H9 (cell line): Measurements from ENCODE around the gene NOC3L. TPM values are rescaled to one million over a fixed set of nuclear protein-coding genes. Genes with fewer than 3 reads are reported as not detected.

Experiments
- DNase-seq: peaks from one replicate; pipeline ENCODE4 v3.0.0-alpha.2; 2017
- H2AFZ ChIP-seq: one replicate; pipeline ENCODE4 v1.6.1; 2013; ENCODE audit warnings: mild to moderate bottlenecking, low read length, control low read depth, moderate library complexity
- H2AK5ac ChIP-seq: 2 replicates; pipeline ENCODE4 v1.6.1; 2013; ENCODE audit warnings: low read length, control low read depth, mixed read lengths; ENCODE audit not compliant: insufficient read length
- H2BK120ac ChIP-seq: one replicate; pipeline ENCODE4 v1.6.1; 2013; ENCODE audit warnings: low read depth, mild to moderate bottlenecking, low read length, control low read depth, inconsistent platforms; ENCODE audit not compliant: poor library complexity, severe bottlenecking
- H2BK12ac ChIP-seq: 2 replicates; pipeline ENCODE4 v1.6.1; 2013; ENCODE audit warnings: low read length, control low read depth, mixed read lengths, low read depth; ENCODE audit not compliant: insufficient read length
- H2BK15ac ChIP-seq: 2 replicates; pipeline ENCODE4 v1.6.1; 2013; ENCODE audit warnings: low read depth, low read length, control low read depth
- H2BK20ac ChIP-seq: one replicate; pipeline ENCODE4 v1.6.1; 2013; ENCODE audit warnings: low read depth, mild to moderate bottlenecking, low read length, control low read depth, inconsistent platforms; ENCODE audit not compliant: poor library complexity, severe bottlenecking
- H2BK5ac ChIP-seq: 2 replicates; pipeline ENCODE4 v1.6.1; 2013; ENCODE audit warnings: low read length, control low read depth, mixed read lengths; ENCODE audit not compliant: insufficient read length
- H3K14ac ChIP-seq: 2 replicates; pipeline ENCODE4 v1.6.1; 2013; ENCODE audit warnings: low read length, control low read depth; ENCODE audit not compliant: insufficient read depth
- H3K18ac ChIP-seq: 2 replicates; pipeline ENCODE4 v1.6.1; 2013; ENCODE audit warnings: low read depth, mild to moderate bottlenecking, mixed read lengths, low read length, control low read depth; ENCODE audit not compliant: insufficient read length
- H3K23ac ChIP-seq: 2 replicates; pipeline ENCODE4 v1.6.1; 2013; ENCODE audit warnings: low read length, control low read depth, mixed read lengths, low read depth; ENCODE audit not compliant: insufficient read length
- H3K23me2 ChIP-seq: 2 replicates; pipeline ENCODE4 v1.6.1; 2013; ENCODE audit warnings: low read depth, mild to moderate bottlenecking, mixed read lengths, low read length, control low read depth; ENCODE audit not compliant: insufficient read length, poor library complexity, severe bottlenecking
- H3K27ac ChIP-seq: 2 replicates; pipeline ENCODE4 v1.5.1; 2013; ENCODE audit warnings: low read length, control low read depth, mixed read lengths, low read depth; ENCODE audit not compliant: insufficient read length
- H3K27me3 ChIP-seq: 2 replicates; pipeline ENCODE4 v1.6.1; 2013; ENCODE audit warnings: low read length, control low read depth, inconsistent platforms; ENCODE audit not compliant: insufficient read depth
- H3K4ac ChIP-seq: 2 replicates; pipeline ENCODE4 v1.6.1; 2013; ENCODE audit warnings: low read depth, mild to moderate bottlenecking, control low read depth, inconsistent platforms, low read length, moderate library complexity
- H3K4me1 ChIP-seq: 2 replicates; pipeline ENCODE4 v1.6.1; 2013; ENCODE audit warnings: low read length, control low read depth, inconsistent platforms; ENCODE audit not compliant: insufficient read depth
- H3K4me2 ChIP-seq: 2 replicates; pipeline ENCODE4 v1.6.1; 2013; ENCODE audit warnings: low read length, control low read depth, mixed read lengths; ENCODE audit not compliant: insufficient read length, insufficient read depth
- H3K56ac ChIP-seq: 2 replicates; pipeline ENCODE4 v1.6.1; 2013; ENCODE audit warnings: low read depth, mild to moderate bottlenecking, mixed read lengths, low read length, control low read depth; ENCODE audit not compliant: insufficient read length
- H3K79me1 ChIP-seq: 2 replicates; pipeline ENCODE4 v1.6.1; 2013; ENCODE audit warnings: low read depth, mild to moderate bottlenecking, moderate library complexity, low read length, control low read depth, inconsistent platforms; ENCODE audit not compliant: insufficient read depth, poor library complexity, severe bottlenecking
- H3K79me2 ChIP-seq: 2 replicates; pipeline ENCODE4 v1.6.1; 2013; ENCODE audit warnings: low read length, control low read depth, inconsistent platforms; ENCODE audit not compliant: insufficient read depth
- H3K9ac ChIP-seq: 2 replicates; pipeline ENCODE4 v1.6.1; 2013; ENCODE audit warnings: low read length, control low read depth, mixed read lengths; ENCODE audit not compliant: insufficient read length; ENCODE audit errors: extremely low read depth
- H3K9me3 ChIP-seq: one replicate; pipeline ENCODE4 v1.6.1; 2013; ENCODE audit warnings: low read depth, low read length, inconsistent platforms; ENCODE audit not compliant: control insufficient read depth
- H3T11ph ChIP-seq: one replicate; pipeline ENCODE4 v1.6.1; 2013; ENCODE audit warnings: mild to moderate bottlenecking, low read length, control low read depth, inconsistent platforms
- H4K20me1 ChIP-seq: one replicate; pipeline ENCODE4 v1.6.1; 2013; ENCODE audit not compliant: control insufficient read depth, insufficient read length, insufficient read depth
- H4K5ac ChIP-seq: 2 replicates; pipeline ENCODE4 v1.6.1; 2013; ENCODE audit warnings: low read depth, mild to moderate bottlenecking, mixed read lengths, low read length, control low read depth; ENCODE audit not compliant: insufficient read length
- H4K8ac ChIP-seq: replicated peaks from 2 replicates; pipeline ENCODE4 v1.6.1; 2013; ENCODE audit warnings: low read length, control low read depth, mixed read lengths, low read depth; ENCODE audit not compliant: insufficient read length
- H4K91ac ChIP-seq: 2 replicates; pipeline ENCODE4 v1.6.1; 2013; ENCODE audit warnings: low read depth, mild to moderate bottlenecking, moderate library complexity, mixed read lengths, low read length, control low read depth; ENCODE audit not compliant: insufficient read length
- H3K27ac Mint-ChIP-seq, 3 experiments: 2 replicates in 2 of 3; 3 replicates in 1 of 3; pipeline ENCODE4 v1.8.0; 2020 to 2021; ENCODE audit warnings: mixed read lengths in 3 of 3, mild to moderate bottlenecking in 1 of 3, moderate library complexity in 1 of 3
- H3K27me3 Mint-ChIP-seq: 2 replicates; pipeline ENCODE4 v1.8.0; 2021; ENCODE audit warnings: low read depth, mild to moderate bottlenecking, moderate library complexity, mixed read lengths
- H3K36me3 Mint-ChIP-seq, 3 experiments: 2 replicates in 2 of 3; 3 replicates in 1 of 3; pipeline ENCODE4 v1.8.0; 2020 to 2021; ENCODE audit warnings: low read depth in 3 of 3, mixed read lengths in 3 of 3; ENCODE audit not compliant: insufficient read depth in 1 of 3
- H3K4me1 Mint-ChIP-seq, 2 experiments: 2 replicates each; pipeline ENCODE4 v1.8.0; 2020; ENCODE audit warnings: mixed read lengths in 2 of 2
- H3K4me3 Mint-ChIP-seq, 2 experiments: 2 replicates in 1 of 2; 3 replicates in 1 of 2; pipeline ENCODE4 v1.8.0; 2020 to 2021; ENCODE audit warnings: mild to moderate bottlenecking in 2 of 2, mixed read lengths in 2 of 2, moderate library complexity in 1 of 2
- H3K9me3 Mint-ChIP-seq, 2 experiments: 2 replicates in 1 of 2; 3 replicates in 1 of 2; pipeline ENCODE4 v1.8.0; 2020; ENCODE audit warnings: mild to moderate bottlenecking in 2 of 2, mixed read lengths in 2 of 2, moderate library complexity in 1 of 2
- WGBS: extraction: QIAGEN DNeasy Blood & Tissue Kit; methylation state at CpG from one replicate; pipeline ENCODE4 v1.1.7; 2013; ENCODE audit warnings: missing lambda C conversion rate, low lambda C conversion rate, mixed read lengths; ENCODE audit not compliant: insufficient read length; ENCODE audit errors: extremely low coverage; 5-methylcytosine and 5-hydroxymethylcytosine counted together
- long read RNA-seq: library from polyadenylated mRNA; unstranded; transcript quantifications from one replicate; pipeline ENCODE4 v2.0.0, GENCODE V29; 2020
- total RNA-seq: library from RNA; stranded (reverse); gene quantifications from 2 replicates; pipeline ENCODE4 v1.2.1, GENCODE V29; 2021
- TF ChIP-seq, protein P1 (sequence below): fragments of 200-600 bp; sonication (generic); conservative IDR thresholded peaks from 3 replicates; pipeline ENCODE4 v1.8.0; 2021; ENCODE audit warnings: antibody characterized with exemption, mild to moderate bottlenecking

NOC3L gene, protein sequence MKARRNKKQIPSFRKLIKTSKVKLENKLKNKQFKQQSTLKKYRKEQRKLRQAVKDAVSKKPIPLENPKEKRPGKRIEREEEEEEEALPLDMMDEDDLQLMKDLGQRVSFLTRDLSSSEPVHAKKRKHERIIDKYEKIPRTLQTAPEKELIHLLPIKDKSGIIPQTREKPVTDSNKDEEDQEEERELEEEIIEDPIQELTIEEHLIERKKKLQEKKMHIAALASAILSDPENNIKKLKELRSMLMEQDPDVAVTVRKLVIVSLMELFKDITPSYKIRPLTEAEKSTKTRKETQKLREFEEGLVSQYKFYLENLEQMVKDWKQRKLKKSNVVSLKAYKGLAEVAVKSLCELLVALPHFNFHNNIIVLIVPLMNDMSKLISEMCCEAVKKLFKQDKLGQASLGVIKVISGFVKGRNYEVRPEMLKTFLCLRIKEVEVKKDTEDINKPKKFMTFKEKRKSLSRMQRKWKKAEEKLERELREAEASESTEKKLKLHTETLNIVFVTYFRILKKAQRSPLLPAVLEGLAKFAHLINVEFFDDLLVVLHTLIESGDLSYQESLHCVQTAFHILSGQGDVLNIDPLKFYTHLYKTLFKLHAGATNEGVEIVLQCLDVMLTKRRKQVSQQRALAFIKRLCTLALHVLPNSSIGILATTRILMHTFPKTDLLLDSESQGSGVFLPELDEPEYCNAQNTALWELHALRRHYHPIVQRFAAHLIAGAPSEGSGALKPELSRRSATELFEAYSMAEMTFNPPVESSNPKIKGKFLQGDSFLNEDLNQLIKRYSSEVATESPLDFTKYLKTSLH
- total RNA-seq, result 34.8 and 35.8 TPM in 2 replicates
- long read RNA-seq, transcript NOC3L-201 (21 exons, 3,455 nt), result major isoform, 17 of 81 reads
- long read RNA-seq, partial matches to known transcripts, result 50 of 81 reads
- long read RNA-seq, other reads (novel, unspliced or antisense), result 14 of 81 reads

DNA sequence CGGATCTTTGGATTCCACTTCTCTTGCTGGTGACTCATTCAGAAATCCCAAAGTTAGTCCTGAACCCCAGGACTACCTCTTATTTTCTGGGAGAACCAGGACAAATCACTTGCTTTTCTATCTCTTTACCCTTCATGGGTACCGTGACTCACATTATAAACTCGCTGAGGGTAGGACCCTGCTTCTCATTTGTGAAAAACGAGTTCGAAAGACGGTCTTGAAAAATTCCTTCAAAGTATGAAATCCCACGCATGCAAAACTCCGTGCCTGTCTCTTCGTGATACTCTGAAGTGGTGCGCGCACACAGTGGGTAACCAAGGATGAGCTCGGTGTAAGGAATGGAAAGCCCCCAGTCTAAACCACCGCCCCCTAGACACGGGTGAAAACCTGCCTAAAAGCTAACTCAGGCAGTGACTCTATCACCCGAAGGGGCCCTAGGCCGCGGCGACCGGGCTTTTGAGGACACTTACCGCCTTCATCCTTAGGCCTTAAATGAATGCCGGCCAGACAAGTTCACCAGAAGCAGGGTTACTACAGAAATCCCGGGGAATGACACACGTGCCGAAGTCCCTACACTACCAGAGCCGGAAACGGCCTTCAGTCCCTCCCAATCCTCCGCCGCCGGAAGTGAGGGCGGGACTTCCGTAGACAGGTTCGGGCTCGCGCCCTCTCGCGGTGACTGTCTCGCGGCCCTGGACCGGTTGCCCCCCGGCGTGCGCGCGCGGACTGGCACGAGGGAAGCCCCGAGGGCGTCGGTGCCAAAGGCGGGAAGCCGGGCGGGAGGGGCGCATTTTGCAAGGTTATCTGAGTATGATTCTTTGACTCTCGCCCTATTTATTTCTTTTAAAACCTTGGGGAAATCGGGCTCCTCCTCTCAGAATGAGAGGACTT is at the start of gene NOC3L:
Gene NOC3L (minus strand): TSS at position 580 of the 891 bp plus-strand sequence. CDS start 101 bp downstream, at position 479.
- no peak within 1 kb of the TSS for H3T11ph ChIP-seq
- 0 out of 2 replicates have a peak within 1 kb of the TSS, but pooled peaks have one; percentile 32 for H3K14ac ChIP-seq
- H3K27ac ChIP-seq, result no peak within 1 kb of the TSS
- peak within 1 kb of the TSS; percentile 93 for H3K4me2 ChIP-seq
- peaks cover 5% of the 10 kb centered on the region for H3K23me2 ChIP-seq
- no peak within 1 kb of the TSS for H3K56ac ChIP-seq
- H2BK20ac ChIP-seq, result no peak within 1 kb of the TSS
- H2BK12ac ChIP-seq, result no peak within 1 kb of the TSS
- no peak within 1 kb of the TSS for H2BK15ac ChIP-seq
- H3K27me3 ChIP-seq, result no peaks in the 10 kb centered on the region; the same call in 1 of the 2 replicates
- no peaks in the 10 kb centered on the region; the same call in 1 of the 2 replicates for H3K4me1 ChIP-seq
- no peaks in the 10 kb centered on the region for H3K79me1 ChIP-seq
- no peaks in the 10 kb centered on the region for H4K20me1 ChIP-seq
- Mint-ChIP-seq H3K36me3 (peaks cover 17 to 33% (median 30%) of the 10 kb centered on the region in 3 experiments; a peak in 6 of 7 replicates), H3K9me3 (peaks cover 0 to 4% of the 10 kb centered on the region in 2 experiments; a peak in 2 of 5 replicates), H3K27me3 (peaks cover 32% of the 10 kb centered on the region), H3K4me3 (peak within 1 kb of the TSS; percentile 93 to 95), H3K27ac (peak within 1 kb of the TSS; percentile 67 to 94 (median 93); a peak in 5 of 7 replicates), H3K4me1 (peaks cover 7 to 11% of the 10 kb centered on the region in 2 experiments; a peak in 2 of 4 replicates)
- no peak within 1 kb of the TSS for H2BK5ac ChIP-seq
- H3K79me2 ChIP-seq, result peaks cover 12% of the 10 kb centered on the region; the same call in 1 of the 2 replicates
- peak within 1 kb of the TSS; percentile 85 for H3K9ac ChIP-seq
- no peak within 1 kb of the TSS for H3K18ac ChIP-seq
- H3K23ac ChIP-seq, result no peak within 1 kb of the TSS
- peak within 1 kb of the TSS; percentile 34 for H2AFZ ChIP-seq
- no peak within 1 kb of the TSS for H4K91ac ChIP-seq
- H3K4ac ChIP-seq, result no peak within 1 kb of the TSS
- no CpG with 5 or more reads among the region's 55 CpGs for WGBS
- TF ChIP-seq, protein P1, sequence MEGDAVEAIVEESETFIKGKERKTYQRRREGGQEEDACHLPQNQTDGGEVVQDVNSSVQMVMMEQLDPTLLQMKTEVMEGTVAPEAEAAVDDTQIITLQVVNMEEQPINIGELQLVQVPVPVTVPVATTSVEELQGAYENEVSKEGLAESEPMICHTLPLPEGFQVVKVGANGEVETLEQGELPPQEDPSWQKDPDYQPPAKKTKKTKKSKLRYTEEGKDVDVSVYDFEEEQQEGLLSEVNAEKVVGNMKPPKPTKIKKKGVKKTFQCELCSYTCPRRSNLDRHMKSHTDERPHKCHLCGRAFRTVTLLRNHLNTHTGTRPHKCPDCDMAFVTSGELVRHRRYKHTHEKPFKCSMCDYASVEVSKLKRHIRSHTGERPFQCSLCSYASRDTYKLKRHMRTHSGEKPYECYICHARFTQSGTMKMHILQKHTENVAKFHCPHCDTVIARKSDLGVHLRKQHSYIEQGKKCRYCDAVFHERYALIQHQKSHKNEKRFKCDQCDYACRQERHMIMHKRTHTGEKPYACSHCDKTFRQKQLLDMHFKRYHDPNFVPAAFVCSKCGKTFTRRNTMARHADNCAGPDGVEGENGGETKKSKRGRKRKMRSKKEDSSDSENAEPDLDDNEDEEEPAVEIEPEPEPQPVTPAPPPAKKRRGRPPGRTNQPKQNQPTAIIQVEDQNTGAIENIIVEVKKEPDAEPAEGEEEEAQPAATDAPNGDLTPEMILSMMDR, result peak; percentile 82
- H4K5ac ChIP-seq, result no peak within 1 kb of the TSS
- no peaks in the 10 kb centered on the region for H3K9me3 ChIP-seq
- no peak within 1 kb of the TSS for H2BK120ac ChIP-seq
- peak; percentile 96 for DNase-seq
- no peak within 1 kb of the TSS for H2AK5ac ChIP-seq
- no peak within 1 kb of the TSS for H4K8ac ChIP-seq
